ENCODE data around the gene ODF2L. TPM values are rescaled to one million over a fixed set of nuclear protein-coding genes. Genes with fewer than 3 reads are reported as not detected.

The ODF2L gene
- total RNA-seq, 2 experiments from 2014 or later = 68.1 to 71.2 TPM

GRCh38 chr1:86362807-86363206 lies 33.3 kb downstream of the ODF2L start:
- no peak overlapping the region for H3K27ac Mint-ChIP-seq

GRCh38 chr1:86357796-86358195 lies 38.3 kb downstream of the ODF2L start:
- intact Hi-C loops (cut with DNase I, micrococcal nuclease) = no loop called here

More at GRCh38 chr1:86362807-86363206, 33.3 kb downstream of the ODF2L start:
- TF ChIP-seq, protein P1, sequence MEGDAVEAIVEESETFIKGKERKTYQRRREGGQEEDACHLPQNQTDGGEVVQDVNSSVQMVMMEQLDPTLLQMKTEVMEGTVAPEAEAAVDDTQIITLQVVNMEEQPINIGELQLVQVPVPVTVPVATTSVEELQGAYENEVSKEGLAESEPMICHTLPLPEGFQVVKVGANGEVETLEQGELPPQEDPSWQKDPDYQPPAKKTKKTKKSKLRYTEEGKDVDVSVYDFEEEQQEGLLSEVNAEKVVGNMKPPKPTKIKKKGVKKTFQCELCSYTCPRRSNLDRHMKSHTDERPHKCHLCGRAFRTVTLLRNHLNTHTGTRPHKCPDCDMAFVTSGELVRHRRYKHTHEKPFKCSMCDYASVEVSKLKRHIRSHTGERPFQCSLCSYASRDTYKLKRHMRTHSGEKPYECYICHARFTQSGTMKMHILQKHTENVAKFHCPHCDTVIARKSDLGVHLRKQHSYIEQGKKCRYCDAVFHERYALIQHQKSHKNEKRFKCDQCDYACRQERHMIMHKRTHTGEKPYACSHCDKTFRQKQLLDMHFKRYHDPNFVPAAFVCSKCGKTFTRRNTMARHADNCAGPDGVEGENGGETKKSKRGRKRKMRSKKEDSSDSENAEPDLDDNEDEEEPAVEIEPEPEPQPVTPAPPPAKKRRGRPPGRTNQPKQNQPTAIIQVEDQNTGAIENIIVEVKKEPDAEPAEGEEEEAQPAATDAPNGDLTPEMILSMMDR (IDR thresholded peaks at IDR 0.05) = no peak
- Histone ChIP-seq H3K9me3 (ENCODE audit: control insufficient read depth in 1 of 2, insufficient read depth in 1 of 2, low read length in 2 of 2) (no peaks in the 10 kb centered on the region), H3K4me1 (ENCODE audit: insufficient read depth, low read length) (no peaks in the 10 kb centered on the region), H3K4me3 (ENCODE audit: low read length) (no peak overlapping the region), H3K27ac (ENCODE audit: low read depth in 1 of 2, low read length in 2 of 2) (no peak overlapping the region), H3K27me3 (ENCODE audit: control insufficient read depth in 1 of 2, insufficient read depth in 2 of 2, low read length in 2 of 2) (no peaks in the 10 kb centered on the region), H3K36me3 (ENCODE audit: insufficient read depth, low read length) (peaks cover 14% of the 10 kb centered on the region)
- H3K36me3 Mint-ChIP-seq (ENCODE audit: low read depth) = peaks cover 58% of the 10 kb centered on the region
- POLR2A ChIA-PET = no interaction called here
- no peak for DNase-seq
- no peak overlapping the region for H3K4me3 Mint-ChIP-seq
- ATAC-seq (ENCODE audit: poor library complexity) = no peak
- no peaks in the 10 kb centered on the region for H3K9me3 Mint-ChIP-seq
- no peaks in the 10 kb centered on the region for H3K4me1 Mint-ChIP-seq (ENCODE audit: low read depth)
- no peaks in the 10 kb centered on the region for H3K27me3 Mint-ChIP-seq
- intact Hi-C loops (cut with DNase I, micrococcal nuclease) = no loop called here
- CTCF ChIA-PET = interaction anchor here (1.5 kb wide), 1 partner anchor 17 kb away, joined by 3 read pairs; no protein-coding TSS in a partner anchor

GRCh38 chr1:86356247-86356646 lies 39.9 kb downstream of the ODF2L start:
- H3K9me3 ChIP-seq (ENCODE audit: control insufficient read depth in 1 of 2, insufficient read depth in 1 of 2, low read length in 2 of 2) = no peaks in the 10 kb centered on the region
- Mint-ChIP-seq H3K36me3 (ENCODE audit: low read depth) (peaks cover 87% of the 10 kb centered on the region), H3K4me3 (no peak overlapping the region), H3K27me3 (no peaks in the 10 kb centered on the region), H3K4me1 (ENCODE audit: low read depth) (no peaks in the 10 kb centered on the region), H3K9me3 (peaks cover 4% of the 10 kb centered on the region), H3K27ac (no peak overlapping the region)
- H3K36me3 ChIP-seq (ENCODE audit: insufficient read depth, low read length) = peaks cover 53% of the 10 kb centered on the region
- no peaks in the 10 kb centered on the region for H3K4me1 ChIP-seq (ENCODE audit: insufficient read depth, low read length)
- TF ChIP-seq, protein P1 (IDR thresholded peaks at IDR 0.05) = no peak
- POLR2A ChIA-PET = no interaction called here
- DNase-seq = no peak
- intact Hi-C loops (cut with DNase I, micrococcal nuclease) = no loop called here
- no peaks in the 10 kb centered on the region for H3K27me3 ChIP-seq (ENCODE audit: control insufficient read depth in 1 of 2, insufficient read depth in 2 of 2, low read length in 2 of 2)
- H3K27ac ChIP-seq (ENCODE audit: low read depth in 1 of 2, low read length in 2 of 2) = no peak overlapping the region
- no peak overlapping the region for H3K4me3 ChIP-seq (ENCODE audit: low read length)
- CTCF ChIA-PET = no interaction called here
- ATAC-seq (ENCODE audit: poor library complexity) = no peak

More at GRCh38 chr1:86357796-86358195, 38.3 kb downstream of the ODF2L start:
- Mint-ChIP-seq H3K9me3 (no peaks in the 10 kb centered on the region), H3K27ac (no peak overlapping the region), H3K36me3 (ENCODE audit: low read depth) (peaks cover 78% of the 10 kb centered on the region), H3K4me1 (ENCODE audit: low read depth) (no peaks in the 10 kb centered on the region), H3K27me3 (no peaks in the 10 kb centered on the region), H3K4me3 (no peak overlapping the region)
- TF ChIP-seq, protein P1 (IDR thresholded peaks at IDR 0.05) = no peak
- Histone ChIP-seq H3K9me3 (ENCODE audit: control insufficient read depth in 1 of 2, insufficient read depth in 1 of 2, low read length in 2 of 2) (no peaks in the 10 kb centered on the region), H3K27me3 (ENCODE audit: control insufficient read depth in 1 of 2, insufficient read depth in 2 of 2, low read length in 2 of 2) (no peaks in the 10 kb centered on the region), H3K4me1 (ENCODE audit: insufficient read depth, low read length) (no peaks in the 10 kb centered on the region), H3K27ac (ENCODE audit: low read depth in 1 of 2, low read length in 2 of 2) (no peak overlapping the region), H3K36me3 (ENCODE audit: insufficient read depth, low read length) (peaks cover 48% of the 10 kb centered on the region), H3K4me3 (ENCODE audit: low read length) (no peak overlapping the region)
- DNase-seq = no peak
- POLR2A ChIA-PET = no interaction called here
- ATAC-seq (ENCODE audit: poor library complexity) = no peak
- CTCF ChIA-PET = no interaction called here

Data from CD4-positive, alpha-beta T cell (primary cell).